Activated T-cell treated with anti-CD3 and anti-CD28 coated beads, Interleukin-2, amount 50 U/mL, for 1 hour (primary cell): ENCODE results near the gene RGL2.

Source experiments
- DNase-seq: peaks from one replicate; pipeline ENCODE4 v3.0.0-alpha.2; 2020

RGL2 gene

GRCh38 chr6:33316603-33317418 lies 18.1 kb upstream of the RGL2 start:
- peak; percentile 31 for DNase-seq

GRCh38 chr6:33315793-33316602 lies 17.3 kb upstream of the RGL2 start:
- no peak for DNase-seq

DNA sequence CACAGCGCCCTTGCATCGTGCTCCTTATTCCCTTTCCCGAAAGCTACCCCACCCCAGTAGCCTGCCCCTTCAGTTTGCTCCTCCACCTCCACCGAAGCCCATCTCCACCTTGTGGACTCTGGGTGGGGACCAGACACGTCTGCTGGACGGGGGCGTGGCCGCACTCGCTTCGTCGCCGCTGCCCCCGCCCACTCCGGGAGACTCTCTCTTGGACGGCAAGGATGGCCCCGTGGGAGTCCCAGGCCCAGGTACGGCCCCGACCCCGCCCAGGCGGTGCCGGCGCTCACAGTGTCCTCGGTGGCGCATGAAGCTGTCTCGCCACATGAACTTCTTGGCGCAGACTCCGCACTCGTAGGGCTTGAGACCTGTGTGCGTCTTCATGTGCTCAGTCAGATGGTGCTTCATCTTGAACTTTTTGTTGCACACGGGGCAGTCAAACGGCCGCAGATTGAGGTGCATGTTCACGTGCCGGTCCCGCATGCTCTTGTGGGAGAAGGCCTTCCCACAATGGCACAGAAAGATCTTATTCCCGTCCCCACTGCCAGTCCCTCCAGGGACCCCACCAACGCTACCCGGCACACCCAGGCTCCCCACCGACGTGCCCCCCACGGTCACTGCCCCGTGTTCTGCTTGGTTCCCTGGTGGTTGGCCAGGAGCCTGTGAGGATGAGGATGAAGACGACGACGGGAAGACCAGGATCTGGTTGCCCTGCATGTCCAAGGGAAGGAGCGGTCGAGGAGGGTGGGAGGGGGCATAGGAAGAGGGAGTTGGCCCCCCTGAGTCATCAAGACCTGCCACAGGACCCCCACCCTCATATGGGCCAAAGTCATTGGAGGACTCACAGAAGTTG lies 16.4 kb upstream of the RGL2 start:
- DNase-seq = peak; percentile 37

DNA sequence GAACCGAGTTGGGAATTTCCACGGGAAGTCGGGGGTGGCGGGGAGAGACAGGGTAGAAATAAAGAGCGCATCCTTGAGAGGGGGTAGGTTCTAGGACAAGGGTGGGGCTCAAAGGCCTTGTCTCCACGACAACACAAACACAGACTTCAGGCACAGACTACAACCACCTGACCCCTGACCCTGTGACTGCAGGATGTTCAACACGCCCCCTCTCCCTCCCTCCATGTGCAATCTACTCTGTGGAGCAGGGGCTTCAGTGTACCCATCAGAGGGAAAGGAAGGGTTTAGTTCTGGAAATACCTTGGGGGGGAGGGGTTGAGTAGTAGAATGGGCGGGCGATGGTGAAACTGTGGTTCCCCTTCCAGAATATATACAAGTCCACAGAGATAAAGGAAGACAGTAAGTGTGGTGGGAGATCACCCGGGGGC lies 15.8 kb upstream of the RGL2 start:
- DNase-seq = peak; percentile 68

- peak; percentile 82 for DNase-seq
These were observed 15.2 kb upstream of the RGL2 start, which contains the start of gene TAPBP for GRCh38 chr6:33313709-33314514. TAPBP (minus strand) TSS chr6:33314078; CDS start chr6:33314041, 37 bp downstream.

- DNase-seq = peak; percentile 57
These were observed 14.5 kb upstream of the RGL2 start for GRCh38 chr6:33313105-33313708.

GRCh38 chr6:33312361-33313104 lies 13.8 kb upstream of the RGL2 start:
- peak; percentile 78 for DNase-seq

DNA sequence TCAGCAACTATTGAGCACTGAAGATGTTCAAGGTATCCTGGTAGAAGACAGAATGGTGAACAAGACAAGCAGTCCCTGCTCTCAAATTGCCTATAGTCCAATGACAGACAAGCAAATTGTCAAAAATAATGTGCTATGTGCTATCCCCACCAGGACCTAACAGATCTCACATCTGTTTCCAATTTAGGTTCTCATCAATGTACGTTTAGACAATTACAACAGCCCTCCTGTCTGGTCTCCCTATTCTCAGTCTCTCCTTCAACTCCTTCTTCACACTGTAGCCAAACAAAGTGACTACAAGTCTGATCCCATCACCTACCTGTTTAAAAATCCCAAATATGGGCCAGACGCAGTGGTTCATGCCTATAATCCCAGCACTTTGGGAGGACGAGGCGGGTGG lies 7.6 kb upstream of the RGL2 start:
- no peak for DNase-seq

DNA sequence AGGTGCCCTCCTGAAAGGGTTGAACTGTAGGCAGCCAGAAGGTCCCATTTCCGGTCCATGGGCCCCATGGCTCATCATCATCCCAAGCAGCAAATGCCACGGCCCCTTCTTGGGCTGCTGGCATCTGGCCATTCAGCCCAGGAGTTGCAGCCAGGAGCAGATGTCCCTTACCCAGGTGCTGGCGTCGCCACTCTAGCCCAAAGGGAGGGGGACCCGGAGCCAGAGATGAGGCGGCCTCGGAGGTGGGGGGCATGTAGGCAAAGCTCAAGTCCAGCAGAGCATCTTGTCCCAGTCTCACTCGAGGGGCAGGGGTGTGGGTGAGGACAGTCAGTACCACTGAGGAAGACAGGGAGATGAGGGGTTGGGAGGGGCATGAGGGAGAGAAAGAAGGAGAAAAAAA lies 6.3 kb upstream of the RGL2 start:
- DNase-seq = no peak

DNA sequence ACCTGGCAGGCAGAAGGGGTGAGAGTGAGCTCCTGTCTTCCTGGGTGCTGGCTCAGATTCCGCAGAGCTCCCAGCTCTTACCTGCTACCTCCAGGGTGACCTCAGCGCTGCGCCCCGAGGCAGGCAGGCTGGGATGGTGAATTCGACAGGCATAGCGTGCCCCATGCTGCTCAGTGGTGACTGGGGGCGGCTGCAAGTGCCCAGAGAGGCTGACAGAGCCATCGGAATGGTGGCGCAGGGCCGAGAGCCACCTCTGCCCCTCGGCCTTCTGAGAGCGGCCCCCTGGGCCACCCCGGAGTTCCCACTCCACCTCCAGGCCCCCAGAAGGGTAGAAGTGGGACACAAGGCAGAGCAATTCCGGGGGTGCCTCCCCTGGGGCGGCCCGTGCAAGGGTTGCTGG lies 5.5 kb upstream of the RGL2 start:
- no peak for DNase-seq

DNA sequence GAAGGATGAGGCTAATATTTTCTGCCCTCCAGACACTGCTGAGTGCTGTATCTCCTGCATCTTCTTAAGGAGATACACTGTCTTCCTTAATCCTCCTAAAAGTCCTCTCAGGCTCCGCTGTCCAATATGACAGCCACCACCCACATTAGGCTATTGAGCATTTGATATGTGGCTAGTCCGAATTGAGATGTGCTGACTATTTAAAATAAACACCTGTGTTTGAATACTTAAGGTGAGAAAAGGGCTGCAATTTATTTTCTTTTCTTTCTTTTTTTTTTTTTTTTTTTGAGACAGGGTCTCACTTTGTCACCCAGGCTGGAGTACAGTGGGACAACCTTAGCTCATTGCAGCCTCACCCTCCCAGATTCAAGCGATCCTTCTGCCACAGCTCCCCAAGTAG lies 3.1 kb upstream of the RGL2 start:
- no peak for DNase-seq

- DNase-seq = peak; percentile 94
These were observed 649 bp upstream of the RGL2 start for GRCh38 chr6:33299237-33299944.

GRCh38 chr6:33297956-33298772 lies 578 bp downstream of the RGL2 start:
- peak; percentile 69 for DNase-seq

DNA sequence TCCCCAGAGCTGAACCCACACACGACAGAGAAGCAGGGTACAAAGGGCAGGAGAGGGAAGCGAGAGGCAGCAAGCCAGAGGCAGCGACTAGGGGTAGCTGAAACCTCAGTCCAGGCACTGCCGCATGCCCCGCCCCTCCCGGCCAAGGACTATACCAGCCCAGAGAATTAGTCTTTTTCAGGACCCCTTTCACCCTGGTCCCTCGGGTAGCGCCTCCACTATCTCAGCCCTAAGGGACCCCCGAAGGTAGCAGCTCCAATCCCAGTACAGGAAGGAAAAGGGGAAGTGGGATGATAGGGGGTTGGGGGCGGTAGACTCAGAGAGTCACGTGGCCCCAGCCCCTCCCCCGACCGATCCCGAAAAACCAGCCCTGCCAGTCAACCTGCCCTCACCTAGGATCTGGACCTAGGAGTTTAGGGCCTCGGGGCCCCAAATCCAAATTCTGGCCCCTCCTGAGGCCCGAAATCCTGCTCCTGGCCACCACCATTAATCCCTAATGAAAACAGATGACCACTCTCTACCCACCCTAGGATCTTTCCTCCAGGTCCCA lies 1.3 kb downstream of the RGL2 start:
- no peak for DNase-seq

DNA sequence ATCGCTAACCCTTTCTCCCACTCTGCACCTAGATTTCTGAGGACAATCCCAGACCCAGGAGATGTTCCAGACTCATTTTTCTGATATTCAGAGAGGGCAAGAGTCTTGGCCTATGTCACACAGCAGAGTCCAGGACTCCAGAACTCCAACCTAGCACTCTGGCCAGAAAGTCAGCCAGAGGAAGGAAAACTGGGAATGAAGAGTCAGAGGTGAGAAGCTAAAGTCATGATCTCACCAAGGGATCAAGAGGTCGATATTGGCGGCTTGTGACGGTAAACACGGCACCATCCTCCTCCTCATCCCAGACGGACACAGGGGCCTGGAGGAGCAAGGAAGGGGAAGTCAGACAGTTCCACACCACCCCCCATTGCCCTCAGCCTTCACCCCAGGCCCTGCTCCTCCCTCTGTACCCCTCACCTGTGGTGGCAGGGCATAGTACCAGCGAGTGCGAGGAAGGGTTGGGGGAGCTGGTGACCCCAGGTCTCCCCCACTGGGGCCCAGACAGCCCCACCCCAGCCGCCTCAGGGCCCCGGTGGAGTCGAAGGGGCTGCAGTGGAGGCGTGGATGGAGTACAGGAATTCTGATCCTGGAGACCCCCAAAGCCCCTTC lies 1.8 kb downstream of the RGL2 start:
- no peak for DNase-seq

DNA sequence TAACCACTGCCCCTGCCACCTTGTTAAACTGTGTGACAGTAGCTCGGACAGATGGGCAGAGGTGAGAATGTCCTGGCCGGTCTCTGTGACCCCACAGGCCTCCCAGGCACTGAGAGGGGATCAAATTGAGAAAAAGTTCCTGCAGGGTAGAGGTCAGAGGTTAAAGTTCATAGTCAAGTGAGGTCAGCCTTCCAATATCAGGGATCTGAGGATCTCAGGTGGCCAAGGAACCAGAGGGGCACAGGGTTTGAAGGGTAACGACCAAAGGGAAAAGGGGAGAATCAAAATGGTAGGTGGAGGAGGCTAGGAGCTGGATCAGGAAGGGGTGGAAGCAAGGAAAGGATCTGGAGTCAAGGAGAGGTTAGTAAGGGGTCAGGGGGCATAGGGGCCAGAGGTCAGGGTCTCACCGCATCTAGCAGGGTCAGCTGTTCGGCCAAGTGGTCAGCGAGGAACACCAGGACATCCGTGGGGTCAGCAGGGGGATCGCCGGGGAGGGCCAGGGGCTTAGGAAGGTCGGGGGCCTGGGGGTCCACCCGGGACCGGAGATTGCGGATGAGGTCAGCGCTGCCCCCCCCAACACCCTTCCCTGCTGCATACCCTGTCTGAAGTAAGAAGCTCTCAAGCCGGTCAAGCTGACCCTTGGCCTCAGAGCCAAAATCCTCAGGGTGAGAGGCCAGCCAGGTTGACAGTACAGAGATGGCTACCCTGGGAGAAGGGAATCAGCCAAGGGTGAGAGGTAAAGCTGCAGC lies 2.9 kb downstream of the RGL2 start:
- no peak for DNase-seq

GRCh38 chr6:33294086-33294823 lies 4.5 kb downstream of the RGL2 start:
- no peak for DNase-seq
